ENCODE results near the gene EPHB2. TPM values are rescaled to one million over a fixed set of nuclear protein-coding genes. Genes with fewer than 3 reads are reported as not detected.

Gene EPHB2
- polyA plus RNA-seq, 2 of the 4 experiments (the other 2 are of a cell fraction): 13.0 to 35.3 TPM

- TF ChIP-seq NPAS2 (CRISPR knock-in tag; IDR thresholded peaks at IDR 0.05; ENCODE audit: borderline replicate concordance) (no peak), EHF (CRISPR knock-in tag; IDR thresholded peaks at IDR 0.05) (no peak), MAFK (IDR thresholded peaks at IDR 0.05; ENCODE audit: partially characterized antibody) (no peak), REST (IDR thresholded peaks at IDR 0.05) (no peak), BCL3 (IDR thresholded peaks at IDR 0.05) (no peak), POLR2A (IDR thresholded peaks at IDR 0.05; ENCODE audit: low read length) (no peak), CTCF (IDR thresholded peaks at IDR 0.05) (no peak), USF2 (IDR thresholded peaks at IDR 0.05) (no peak), HOXB5 (CRISPR knock-in tag; IDR thresholded peaks at IDR 0.05) (no peak), MAX (IDR thresholded peaks at IDR 0.05) (no peak), CBX8 (IDR thresholded peaks at IDR 0.05) (no peak), HMGXB4 (CRISPR knock-in tag; IDR thresholded peaks at IDR 0.05; ENCODE audit: borderline replicate concordance) (no peak), MAZ (IDR thresholded peaks at IDR 0.05; ENCODE audit: borderline replicate concordance, low read depth, low read length) (no peak), FOSB (CRISPR knock-in tag; IDR thresholded peaks at IDR 0.05) (no peak), JUN (IDR thresholded peaks at IDR 0.05) (no peak), CEBPB (IDR thresholded peaks at IDR 0.05) (no peak)
- WGBS (ENCODE audit: missing lambda C conversion rate): 10% methylated on average over 2 of the region's 8 CpGs
- POLR2A ChIA-PET: no interaction called here
These were observed 47.6 kb upstream of the EPHB2 start for GRCh38 chr1:22662986-22663408.

GRCh38 chr1:22665752-22666151 is 44.9 kb upstream of the EPHB2 start:
- POLR2A ChIA-PET: no interaction called here
- DNase-seq (ENCODE audit: low read depth in 1 of 2, low spot score in 1 of 2) (peak; percentile 42 to 55), ATAC-seq (peak; percentile 80 to 84), FAIRE-seq (no peak)
- WGBS (ENCODE audit: missing lambda C conversion rate): 38% methylated on average over 7 of the region's 7 CpGs
- Histone ChIP-seq H3K27ac (no peak overlapping the region), H3K9me3 (no peaks in the 10 kb centered on the region), H3K4me1 (no peaks in the 10 kb centered on the region), H3K4me2 (no peak overlapping the region), H3K4me3 (no peak overlapping the region)
- CTCF ChIA-PET: interaction anchor here (0.7 to 4.0 kb wide), 12 partner anchors 9 to 299 kb away, joined by 3 to 50 read pairs (median 4); no protein-coding TSS in a partner anchor
- TF ChIP-seq JUNB (IDR thresholded peaks at IDR 0.05): no peak
- TF ChIP-seq RAD21 (conservative IDR thresholded peaks at IDR 0.05 in 1 of 2, IDR thresholded peaks at IDR 0.05 in 1 of 2): peak; percentile 78 to 85
- no peak for TF ChIP-seq TFCP2L1 (CRISPR knock-in tag; IDR thresholded peaks at IDR 0.05)
- no peak for TF ChIP-seq EHF (CRISPR knock-in tag; IDR thresholded peaks at IDR 0.05)
- no peak for TF ChIP-seq ESRRA (IDR thresholded peaks at IDR 0.05; ENCODE audit: borderline replicate concordance, low read length)
- no peak for TF ChIP-seq CBX2 (IDR thresholded peaks at IDR 0.05; ENCODE audit: borderline replicate concordance, low read depth)
- TF ChIP-seq PHF8 (IDR thresholded peaks at IDR 0.05; ENCODE audit: borderline replicate concordance, low read depth): no peak
- no peak for TF ChIP-seq EP300 (IDR thresholded peaks at IDR 0.05)
- no peak for TF ChIP-seq SREBF2 (IDR thresholded peaks at IDR 0.05)
- TF ChIP-seq CTCF (IDR thresholded peaks at IDR 0.05): peak; percentile 48; the same call in 2 of the 3 replicates
- no peak for TF ChIP-seq RCOR1 (IDR thresholded peaks at IDR 0.05; ENCODE audit: low read depth, low read length)
- TF ChIP-seq MAFK (IDR thresholded peaks at IDR 0.05; ENCODE audit: partially characterized antibody): no peak
- TF ChIP-seq SMC3 (IDR thresholded peaks at IDR 0.05): peak; percentile 62

More at GRCh38 chr1:22662986-22663408, 47.6 kb upstream of the EPHB2 start:
- H3K4me2 ChIP-seq: no peak overlapping the region
- CTCF ChIA-PET: interaction anchor here (1.0 to 2.7 kb wide), 9 partner anchors 9 to 302 kb away, joined by 3 to 14 read pairs (median 5); no protein-coding TSS in a partner anchor
- H3K9me3 ChIP-seq: no peaks in the 10 kb centered on the region
- H3K27ac ChIP-seq: no peak overlapping the region
- ATAC-seq (no peak), FAIRE-seq (no peak), DNase-seq (ENCODE audit: low read depth in 1 of 2, low spot score in 1 of 2) (no peak)
- no peaks in the 10 kb centered on the region for H3K4me1 ChIP-seq
- H3K4me3 ChIP-seq: no peak overlapping the region
